Activated CD4-positive, alpha-beta T cell treated with anti-CD3 and anti-CD28 coated beads for 1 hour (primary cell): ENCODE measurements around the gene NLGN3.

Experiments
- DNase-seq: peaks from one replicate; pipeline ENCODE4 v3.0.0-alpha.2; 2020

NLGN3 gene

DNA sequence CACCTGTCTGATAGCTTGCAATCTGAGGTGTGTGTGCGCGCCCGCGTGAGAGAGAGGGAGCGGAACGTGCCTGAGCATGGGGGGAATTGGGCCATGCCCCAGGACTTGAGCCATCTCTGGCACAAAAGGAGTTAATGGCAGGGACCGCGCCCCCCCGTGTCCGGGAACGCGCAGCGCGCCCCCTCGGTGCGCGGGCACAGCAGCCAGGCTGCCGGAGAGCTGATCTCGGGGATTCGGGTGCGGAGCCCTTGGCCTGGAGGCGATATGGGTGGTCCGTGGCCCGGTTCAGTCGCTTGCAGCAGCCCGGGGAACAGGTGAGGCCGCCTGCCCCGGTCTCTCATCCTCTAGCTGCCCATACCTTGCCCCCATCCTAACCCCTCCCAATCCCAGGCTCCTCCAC is at the start of gene NLGN3:
Gene NLGN3 (plus strand): TSS at position 191 of the 400 bp plus-strand sequence. CDS start 2,909 bp downstream, outside the sequence.
- DNase-seq: no peak

DNA sequence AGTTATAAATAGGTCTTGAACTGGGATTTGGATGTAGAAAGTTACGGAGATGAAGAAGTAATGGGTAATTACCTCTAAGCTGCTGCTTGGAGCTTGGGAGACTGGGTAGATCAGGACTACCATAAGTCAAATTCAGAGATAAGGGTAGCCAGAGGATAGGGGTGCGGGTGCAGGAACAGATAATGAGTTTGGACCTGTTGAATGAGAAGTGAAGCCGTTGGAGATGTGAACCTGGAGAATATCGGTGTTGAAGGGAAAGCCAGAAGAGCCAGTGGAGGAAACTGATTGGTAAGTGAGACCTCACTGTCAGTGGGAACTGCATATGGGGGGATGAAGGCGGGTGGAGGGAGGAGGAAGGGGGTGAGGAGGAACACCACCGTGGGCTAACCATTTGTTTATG is 49.6 kb upstream of the NLGN3 start:
- DNase-seq: no peak

DNA sequence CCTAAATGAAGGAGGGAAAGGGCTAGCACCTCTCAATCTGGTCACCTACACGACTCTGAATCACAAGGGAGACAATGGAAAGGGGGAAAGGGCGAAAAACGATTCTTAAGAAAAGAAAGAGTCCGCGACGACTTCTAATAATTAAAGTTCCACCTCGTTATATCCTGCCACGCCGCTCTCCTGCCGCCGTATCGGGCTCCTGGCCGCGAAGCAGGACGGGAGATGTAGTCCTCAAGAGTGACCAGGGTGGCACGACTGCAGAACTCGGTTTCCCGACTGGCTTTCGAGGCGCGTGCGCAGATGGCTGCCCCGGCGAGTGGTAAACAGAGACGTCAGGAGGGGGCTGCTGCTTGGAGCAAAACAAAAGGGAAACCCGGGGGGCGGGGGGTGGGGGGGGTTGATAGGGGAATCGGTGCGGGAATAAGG is 49.1 kb upstream of the NLGN3 start, which contains the start of gene FOXO4:
Gene FOXO4 (plus strand): TSS at position 297 of the 426 bp plus-strand sequence. CDS start 678 bp downstream, outside the sequence.
- peak; percentile 80 for DNase-seq

DNA sequence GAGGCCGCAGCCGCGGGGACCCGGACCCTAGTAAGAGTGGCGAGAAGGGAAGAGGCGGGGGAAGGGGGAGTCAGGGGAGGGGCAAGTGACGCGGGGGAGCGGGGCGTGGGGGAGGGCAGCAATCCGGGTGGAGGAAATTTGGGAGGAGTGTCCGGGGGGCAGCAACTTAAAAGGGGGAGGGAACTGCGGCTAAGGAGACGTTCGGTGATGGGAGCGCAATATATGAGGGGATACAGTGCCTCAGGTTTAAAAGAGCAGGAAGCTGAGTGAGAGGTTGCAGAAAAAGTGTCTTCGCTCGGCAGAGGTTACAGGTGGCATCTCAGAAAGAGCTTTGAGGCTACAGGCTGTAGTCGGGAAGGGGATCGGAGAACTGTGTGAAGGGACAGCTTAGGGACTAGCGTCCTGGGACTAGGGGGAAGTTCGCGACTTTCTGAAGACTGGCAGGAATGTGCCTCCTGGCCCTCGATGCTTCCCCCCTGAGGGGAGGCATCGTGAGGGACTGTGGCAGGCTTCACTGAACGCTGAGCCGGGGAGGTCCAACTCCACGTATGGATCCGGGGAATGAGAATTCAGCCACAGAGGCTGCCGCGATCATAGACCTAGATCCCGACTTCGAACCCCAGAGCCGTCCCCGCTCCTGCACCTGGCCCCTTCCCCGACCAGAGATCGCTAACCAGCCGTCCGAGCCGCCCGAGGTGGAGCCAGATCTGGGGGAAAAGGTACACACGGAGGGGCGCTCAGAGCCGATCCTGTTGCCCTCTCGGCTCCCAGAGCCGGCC is 48.5 kb upstream of the NLGN3 start:
- peak; percentile 28 for DNase-seq

DNA sequence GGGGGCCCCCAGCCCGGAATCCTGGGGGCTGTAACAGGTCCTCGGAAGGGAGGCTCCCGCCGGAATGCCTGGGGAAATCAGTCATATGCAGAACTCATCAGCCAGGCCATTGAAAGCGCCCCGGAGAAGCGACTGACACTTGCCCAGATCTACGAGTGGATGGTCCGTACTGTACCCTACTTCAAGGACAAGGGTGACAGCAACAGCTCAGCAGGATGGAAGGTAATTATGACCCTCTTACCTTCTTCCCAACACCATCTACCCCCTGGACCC is 47.9 kb upstream of the NLGN3 start:
- DNase-seq: no peak

DNA sequence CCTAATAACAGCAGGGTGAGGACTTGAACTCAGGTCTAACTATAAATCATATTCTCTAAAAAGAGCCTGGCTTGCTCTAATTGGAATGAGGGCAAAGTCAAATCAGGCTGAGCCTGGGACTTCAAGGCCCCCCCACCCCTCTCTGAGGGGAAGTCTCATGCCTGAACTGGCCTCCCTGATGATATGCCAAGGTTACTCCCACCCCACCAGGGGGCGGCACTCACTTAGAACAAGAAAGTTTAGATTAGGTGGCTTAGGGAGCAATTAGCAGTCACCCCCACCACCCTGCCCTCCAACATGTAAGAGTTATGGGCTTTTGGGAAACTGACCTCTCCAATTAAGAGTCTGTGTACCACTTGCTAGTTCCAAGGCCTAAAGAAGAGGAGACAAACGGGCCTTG is 46.3 kb upstream of the NLGN3 start:
- DNase-seq: peak; percentile 65

DNA sequence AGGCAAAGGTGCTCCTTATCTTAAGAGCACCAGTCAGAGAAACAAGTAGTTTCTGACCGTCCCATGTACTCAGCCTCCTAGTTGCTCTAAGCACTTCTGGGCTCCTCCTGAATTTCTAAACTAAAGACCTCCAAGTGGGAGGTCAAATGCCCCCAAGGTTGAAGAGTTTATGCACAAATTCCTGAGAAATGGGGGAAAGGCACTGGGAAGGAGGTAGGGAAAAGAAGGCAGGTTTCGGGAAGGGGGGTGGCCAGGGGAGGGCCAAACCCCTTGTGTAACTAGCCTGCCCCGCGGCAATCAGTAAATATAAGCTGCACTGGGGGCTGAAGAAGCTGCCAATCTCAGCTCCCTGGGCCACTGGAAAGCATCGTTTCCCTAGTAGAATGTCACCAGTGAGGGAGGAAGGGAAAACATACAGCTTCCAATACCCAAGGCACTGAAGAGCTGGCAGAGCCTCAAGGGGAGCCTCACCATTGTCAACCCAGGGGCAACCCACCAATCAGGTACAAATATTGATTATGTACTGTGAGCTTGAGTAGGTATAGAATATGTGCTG is 45.6 kb upstream of the NLGN3 start:
- no peak for DNase-seq

DNA sequence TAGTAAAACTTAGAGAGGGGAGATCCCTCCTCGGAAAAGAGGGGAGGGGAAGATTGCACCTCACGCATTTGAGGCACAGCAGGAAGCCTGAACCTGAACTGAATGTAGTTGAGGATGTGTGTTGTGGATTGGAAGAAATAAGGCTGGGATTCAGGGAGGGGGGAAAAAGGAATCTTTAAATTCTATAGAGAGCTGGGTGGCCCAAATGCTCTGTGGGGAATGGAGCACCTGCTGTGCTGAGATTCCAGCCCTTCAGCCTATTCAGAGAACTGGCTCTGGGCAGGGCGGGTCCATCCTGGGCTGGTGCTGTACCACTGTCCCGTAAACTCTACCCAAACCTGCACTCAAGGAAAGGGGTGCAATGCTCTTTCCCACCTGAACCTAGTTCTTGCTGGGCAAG is 44.9 kb upstream of the NLGN3 start:
- DNase-seq: no peak

DNA sequence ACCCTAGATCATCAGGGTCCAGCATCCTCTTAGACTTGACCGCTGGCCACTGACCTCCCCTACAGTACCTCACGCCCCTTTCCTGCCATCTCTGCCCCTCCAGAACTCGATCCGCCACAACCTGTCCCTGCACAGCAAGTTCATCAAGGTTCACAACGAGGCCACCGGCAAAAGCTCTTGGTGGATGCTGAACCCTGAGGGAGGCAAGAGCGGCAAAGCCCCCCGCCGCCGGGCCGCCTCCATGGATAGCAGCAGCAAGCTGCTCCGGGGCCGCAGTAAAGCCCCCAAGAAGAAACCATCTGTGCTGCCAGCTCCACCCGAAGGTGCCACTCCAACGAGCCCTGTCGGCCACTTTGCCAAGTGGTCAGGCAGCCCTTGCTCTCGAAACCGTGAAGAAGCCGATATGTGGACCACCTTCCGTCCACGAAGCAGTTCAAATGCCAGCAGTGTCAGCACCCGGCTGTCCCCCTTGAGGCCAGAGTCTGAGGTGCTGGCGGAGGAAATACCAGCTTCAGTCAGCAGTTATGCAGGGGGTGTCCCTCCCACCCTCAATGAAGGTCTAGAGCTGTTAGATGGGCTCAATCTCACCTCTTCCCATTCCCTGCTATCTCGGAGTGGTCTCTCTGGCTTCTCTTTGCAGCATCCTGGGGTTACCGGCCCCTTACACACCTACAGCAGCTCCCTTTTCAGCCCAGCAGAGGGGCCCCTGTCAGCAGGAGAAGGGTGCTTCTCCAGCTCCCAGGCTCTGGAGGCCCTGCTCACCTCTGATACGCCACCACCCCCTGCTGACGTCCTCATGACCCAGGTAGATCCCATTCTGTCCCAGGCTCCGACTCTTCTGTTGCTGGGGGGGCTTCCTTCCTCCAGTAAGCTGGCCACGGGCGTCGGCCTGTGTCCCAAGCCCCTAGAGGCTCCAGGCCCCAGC is 43.8 kb upstream of the NLGN3 start:
- DNase-seq: no peak

DNA sequence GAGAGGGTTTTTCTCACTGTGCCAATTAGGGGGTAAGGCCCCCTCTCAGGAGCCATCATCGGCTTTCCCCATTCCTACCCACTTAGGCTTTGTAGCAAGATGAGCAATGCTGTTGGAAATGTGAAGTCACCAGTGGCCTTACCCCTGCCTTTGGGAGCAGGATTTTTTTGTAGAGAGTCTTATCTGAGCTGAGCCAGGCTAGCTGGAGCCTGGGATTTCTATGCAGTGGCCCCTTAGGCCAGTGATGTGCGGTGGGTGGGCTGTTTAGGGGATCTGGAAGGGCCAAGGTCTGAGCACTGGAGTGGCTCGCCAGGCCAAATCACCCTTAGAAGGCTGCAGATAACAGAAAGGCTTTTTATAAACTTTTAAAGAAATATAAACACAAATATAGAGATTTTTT is 42.3 kb upstream of the NLGN3 start:
- no peak for DNase-seq

DNA sequence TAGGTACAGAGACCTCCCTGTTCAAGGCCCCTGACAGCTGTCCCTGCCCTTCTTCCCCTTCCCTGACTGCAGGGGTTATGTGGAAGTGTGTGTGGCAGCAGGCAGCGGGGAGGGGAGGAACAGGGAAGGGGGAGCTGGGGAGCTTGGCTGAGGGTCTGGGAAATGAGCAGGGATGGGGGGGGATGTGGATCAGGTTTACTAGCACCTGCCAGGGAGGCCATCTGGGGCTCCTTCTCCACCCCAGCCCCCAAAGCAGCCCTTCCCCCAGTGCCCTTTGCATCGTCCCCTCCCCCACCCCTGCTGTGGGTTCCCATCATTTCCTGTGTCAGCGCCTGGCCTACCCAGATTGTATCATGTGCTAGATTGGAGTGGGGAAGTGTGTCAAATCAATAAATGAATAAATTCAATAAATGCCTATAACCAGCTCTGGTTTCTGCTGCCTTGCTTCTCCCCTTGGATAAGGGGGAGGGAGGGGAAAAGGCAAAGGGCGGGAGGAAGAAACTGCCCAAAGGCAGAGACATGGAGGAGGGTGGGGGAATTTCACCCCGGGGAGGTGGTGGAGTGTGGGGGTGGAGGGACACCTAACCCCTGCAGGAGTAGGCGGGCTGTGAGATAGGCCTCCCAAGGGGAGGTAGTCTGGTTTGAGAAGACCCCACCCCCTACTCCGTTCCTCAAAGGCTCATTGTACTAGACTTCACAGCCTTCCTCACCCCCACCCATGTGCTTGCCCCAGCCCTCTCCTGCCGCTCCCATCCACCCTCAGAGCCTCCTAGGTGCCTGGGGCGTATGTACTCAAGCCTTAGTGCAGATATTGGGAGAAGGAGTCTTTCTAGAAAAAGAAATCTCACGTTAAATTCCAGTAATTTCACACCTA is 41.3 kb upstream of the NLGN3 start:
- DNase-seq: no peak

DNA sequence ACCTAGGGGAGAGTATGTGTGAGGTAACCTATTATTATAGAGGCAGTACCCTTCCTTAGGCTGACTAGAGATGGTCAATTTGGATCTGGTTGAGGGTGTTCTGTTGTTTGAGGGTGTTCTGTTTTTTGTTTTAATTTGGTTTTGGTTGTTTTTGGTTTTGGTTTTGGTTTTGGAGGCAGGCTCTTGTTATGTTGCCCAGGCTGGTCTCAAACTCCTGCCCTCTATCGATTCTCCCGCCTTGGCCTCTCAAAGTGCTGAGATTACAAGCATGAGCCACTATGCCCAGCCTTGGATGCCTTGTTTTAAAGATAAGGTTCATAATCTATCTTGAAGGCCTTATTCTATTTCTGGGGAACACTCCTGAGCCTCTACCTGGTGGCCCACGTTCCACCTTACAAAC is 39.0 kb upstream of the NLGN3 start:
- DNase-seq: no peak

DNA sequence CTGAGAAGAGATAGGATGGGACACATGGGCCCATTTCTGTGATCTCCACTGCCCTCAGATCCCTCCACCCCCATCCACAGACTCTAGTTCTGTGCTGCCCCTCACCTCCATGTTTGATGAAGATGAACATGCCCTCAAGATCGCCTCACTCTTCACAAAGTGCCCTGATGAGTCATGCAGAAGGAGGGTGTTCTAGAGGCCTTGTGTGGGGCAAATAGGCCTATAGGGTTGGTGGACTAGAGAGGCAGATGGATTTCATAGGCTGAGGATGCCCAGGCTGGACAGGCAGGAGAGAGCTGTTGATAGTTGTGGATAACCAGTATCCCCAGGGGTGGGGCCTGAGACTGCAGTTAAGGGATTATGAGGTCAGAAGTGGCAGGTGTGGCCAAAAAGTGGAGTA is 38.2 kb upstream of the NLGN3 start, which contains the start of gene CXorf65:
Gene CXorf65 (minus strand): TSS at position 314 of the 400 bp plus-strand sequence. CDS start 184 bp downstream, at position 130.
- no peak for DNase-seq

DNA sequence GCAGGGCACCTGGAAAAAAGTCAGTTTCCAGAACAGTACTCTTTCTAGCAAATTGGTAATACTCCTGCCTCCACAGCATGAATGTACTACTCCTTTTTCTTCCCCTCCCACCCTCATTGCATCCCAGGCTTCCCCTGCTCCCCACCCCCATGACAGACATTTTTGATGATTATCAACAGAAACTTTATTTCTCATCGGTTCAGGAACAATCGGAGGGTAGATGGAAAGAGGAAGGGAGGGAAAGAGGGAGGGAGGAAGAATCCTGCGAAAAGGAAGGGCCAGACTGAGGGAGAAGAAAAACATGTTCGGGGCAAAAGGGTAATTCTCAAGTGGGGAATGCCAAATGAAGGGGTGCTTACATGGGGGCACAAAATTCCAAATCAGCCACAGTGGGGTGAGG is 37.4 kb upstream of the NLGN3 start:
- DNase-seq: no peak

DNA sequence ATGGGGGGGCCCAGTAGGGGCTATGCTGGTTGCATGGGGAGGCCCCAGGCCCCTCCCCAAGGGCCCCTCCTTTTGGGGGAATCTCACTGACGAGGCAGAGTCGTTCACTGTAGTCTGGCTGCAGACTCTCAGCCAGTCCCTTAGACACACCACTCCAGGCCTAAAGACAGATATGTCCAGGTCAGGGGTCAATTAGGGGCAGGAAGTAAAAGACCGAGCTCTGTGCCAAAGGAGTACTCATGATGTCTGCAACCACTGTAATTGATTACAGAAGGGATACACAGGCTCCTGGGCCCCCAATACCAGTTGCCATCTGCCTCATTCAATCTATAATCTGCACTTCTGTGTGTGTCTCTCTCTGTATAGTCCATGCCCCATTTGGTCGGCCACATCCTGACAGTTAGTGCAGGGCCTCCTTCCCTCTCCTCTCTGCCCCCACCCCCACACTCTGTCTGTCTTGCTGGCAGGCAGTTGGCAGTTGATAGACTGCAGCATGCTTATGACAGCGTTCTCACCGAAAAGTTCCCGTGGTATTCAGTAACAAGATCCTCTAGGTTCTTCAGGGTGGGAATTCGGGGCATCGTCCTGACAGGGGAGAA is 36.8 kb upstream of the NLGN3 start:
- no peak for DNase-seq

DNA sequence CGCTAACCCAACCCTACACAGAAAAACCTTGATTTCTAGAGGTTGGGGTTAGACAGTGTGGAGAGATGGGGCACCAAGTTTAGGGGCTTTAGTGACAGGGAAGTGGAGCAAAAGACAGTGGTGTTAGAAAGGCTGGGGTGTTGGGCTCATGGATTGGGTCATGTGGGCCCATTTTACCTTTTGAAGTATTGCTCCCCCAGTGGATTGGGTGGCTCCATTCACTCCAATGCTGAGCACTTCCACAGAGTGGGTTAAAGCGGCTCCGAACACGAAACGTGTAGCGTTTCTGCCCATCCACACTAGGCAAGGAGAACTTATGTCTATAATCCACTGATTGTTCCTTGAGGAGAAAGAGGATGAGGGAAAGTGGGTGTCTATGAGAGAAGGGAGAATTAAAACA is 35.6 kb upstream of the NLGN3 start:
- DNase-seq: no peak

DNA sequence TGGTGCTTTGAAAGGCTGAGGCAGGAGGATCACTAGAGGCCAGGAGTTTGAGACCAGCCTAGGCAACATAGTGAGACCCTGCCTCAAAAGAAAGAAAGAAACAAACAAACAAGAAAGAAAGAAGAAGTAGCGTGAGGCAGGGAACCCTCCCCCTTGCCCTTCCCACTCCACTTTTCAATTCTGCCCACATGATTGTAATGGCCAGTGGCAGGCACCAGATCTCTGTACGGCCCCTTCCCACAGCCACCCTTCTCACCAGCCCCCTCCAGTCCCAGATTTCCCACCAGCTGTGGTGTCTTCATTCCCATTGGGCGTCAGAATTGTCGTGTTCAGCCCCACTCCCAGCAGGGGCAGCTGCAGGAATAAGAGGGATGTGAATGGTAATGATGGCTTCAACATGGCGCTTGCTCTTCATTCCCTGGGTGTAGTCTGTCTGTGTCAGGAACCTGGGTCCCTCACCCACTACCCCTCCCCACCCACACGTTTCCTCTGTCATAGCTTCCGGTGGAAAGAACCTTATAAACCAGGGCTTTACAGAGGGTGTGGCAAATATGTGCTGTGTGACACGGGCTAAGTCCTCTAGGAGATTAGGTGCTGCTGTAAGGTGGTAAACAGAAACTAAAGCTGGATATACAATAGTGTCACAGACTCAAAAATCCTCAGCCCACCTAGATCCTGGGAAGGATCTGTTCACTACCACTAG is 33.3 kb upstream of the NLGN3 start, which contains the start of gene IL2RG:
Gene IL2RG (minus strand): TSS at position 437 of the 703 bp plus-strand sequence. CDS start 38 bp downstream, at position 399.
- peak; percentile 63 for DNase-seq

DNA sequence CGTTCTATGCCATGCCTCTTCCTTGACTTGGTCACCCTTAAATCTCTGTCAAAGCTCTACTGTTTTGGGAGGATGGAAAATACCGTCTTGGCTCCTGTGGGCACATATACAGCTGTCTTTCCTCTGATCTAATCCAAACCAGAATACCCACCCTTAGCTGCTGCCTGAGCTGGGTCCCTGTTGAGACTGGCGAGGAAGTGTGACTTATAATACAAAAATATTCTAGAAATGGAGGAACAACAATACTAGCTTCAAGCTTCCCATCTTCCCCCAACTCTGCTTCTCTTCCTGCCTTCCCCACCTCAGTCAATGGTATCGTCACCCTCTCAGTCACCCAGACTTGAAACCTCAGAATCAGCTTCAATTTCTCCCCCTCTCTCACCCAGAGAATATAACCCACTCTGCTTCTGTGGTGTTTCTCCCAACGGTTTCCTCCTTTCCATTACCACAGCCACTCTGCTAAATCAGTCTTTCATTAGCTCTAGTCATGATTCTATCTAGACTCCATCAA is 32.7 kb upstream of the NLGN3 start:
- no peak for DNase-seq

DNA sequence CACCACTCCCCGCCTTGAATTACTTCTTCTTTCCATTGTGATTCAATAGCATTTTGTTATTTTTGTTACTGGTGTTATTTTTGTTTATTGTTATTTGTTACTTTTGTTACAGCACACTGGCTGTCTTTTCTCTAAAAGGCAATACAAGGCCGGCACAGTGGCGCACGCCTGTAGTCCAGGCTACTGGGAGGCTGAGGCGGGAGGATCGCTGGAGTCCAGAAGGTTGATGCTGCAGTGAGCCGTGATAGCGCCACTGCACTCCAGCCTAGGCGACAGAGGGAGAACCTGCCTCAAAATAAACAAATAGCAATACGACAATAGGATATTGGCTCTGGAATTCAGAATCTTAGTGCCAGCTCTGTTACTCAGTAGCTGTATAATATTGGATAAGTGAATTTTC is 27.3 kb upstream of the NLGN3 start:
- no peak for DNase-seq

DNA sequence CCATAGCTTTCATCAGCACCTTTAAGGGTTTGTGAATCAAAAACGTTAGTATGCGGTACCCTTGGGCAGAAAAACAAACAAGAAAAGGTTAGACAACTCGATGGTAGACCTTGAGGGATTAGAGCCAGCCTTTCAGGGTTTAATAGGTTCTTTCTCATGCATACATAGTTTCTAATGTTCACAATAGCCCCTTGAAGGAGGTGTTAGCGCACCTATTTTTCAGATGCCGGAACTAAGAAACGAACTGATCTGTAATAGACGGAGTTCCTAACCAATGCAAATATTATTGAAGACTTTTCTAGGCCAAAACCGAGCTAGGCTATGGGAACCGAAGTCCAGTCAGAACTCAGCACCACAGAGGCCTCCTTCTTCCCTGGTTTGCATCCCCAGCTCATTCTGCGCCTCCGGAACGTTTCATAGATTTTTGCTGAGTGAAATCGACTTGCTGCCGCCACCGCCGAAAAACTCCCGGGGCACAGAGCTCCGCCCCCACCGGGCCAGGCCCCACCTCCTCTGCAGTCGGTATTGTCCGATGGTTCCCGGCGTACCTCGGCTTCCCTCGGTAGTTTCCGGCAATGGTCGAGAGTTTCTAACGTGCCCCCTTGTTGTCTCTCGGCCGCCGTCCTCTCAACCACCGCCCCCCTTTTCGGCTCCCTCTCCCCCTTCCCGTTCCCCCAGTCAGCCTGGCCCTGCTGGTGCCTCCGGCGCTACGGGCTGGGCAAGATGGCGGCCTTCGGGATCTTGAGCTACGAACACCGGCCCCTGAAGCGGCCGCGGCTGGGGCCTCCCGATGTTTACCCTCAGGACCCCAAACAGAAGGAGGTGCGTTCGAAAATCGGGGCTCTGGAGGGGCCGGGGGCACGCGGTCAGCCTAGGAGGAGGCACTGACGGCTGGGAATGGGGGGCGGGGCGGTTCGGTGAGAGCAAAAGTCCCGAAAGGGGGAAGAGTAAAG is 26.3 kb upstream of the NLGN3 start, which contains the start of gene MED12:
Gene MED12 (plus strand): TSS at position 565 of the 953 bp plus-strand sequence. CDS start 159 bp downstream, at position 724.
- peak; percentile 65 for DNase-seq
